Mesendoderm (in vitro differentiated cells): ENCODE measurements around the gene CEP57L1.

Experiments
- DNase-seq: peaks from one replicate; pipeline ENCODE4 v3.0.0; 2013
- H2AK5ac ChIP-seq: 2 replicates; pipeline ENCODE4 v1.6.1; 2013; ENCODE audit warnings: low read length, inconsistent platforms
- H2BK120ac ChIP-seq: 2 replicates; pipeline ENCODE4 v1.6.1; 2013; ENCODE audit warnings: low read depth, mild to moderate bottlenecking, low read length, moderate library complexity, mixed read lengths
- H2BK15ac ChIP-seq: replicated peaks from 2 replicates; pipeline ENCODE4 v1.6.1; 2013; ENCODE audit warnings: low read depth, mild to moderate bottlenecking, moderate library complexity
- H2BK5ac ChIP-seq: 2 replicates; pipeline ENCODE4 v1.6.1; 2013; ENCODE audit warnings: low read length, inconsistent platforms
- H3K18ac ChIP-seq: 2 replicates; pipeline ENCODE4 v1.6.1; 2013; ENCODE audit warnings: mild to moderate bottlenecking, low read length, mixed read lengths
- H3K23ac ChIP-seq: one replicate; pipeline ENCODE4 v1.6.1; 2013; ENCODE audit warnings: low read length
- H3K27ac ChIP-seq: 2 replicates; pipeline ENCODE4 v1.5.1; 2013; ENCODE audit warnings: low read depth, mild to moderate bottlenecking, inconsistent platforms, low read length, moderate library complexity
- H3K27me3 ChIP-seq: 2 replicates; pipeline ENCODE4 v1.6.1; 2013; ENCODE audit warnings: low read length, control low read depth, mild to moderate bottlenecking, inconsistent platforms; ENCODE audit not compliant: insufficient read depth, poor library complexity
- H3K36me3 ChIP-seq: 2 replicates; pipeline ENCODE4 v1.6.1; 2013; ENCODE audit warnings: low read length, inconsistent platforms; ENCODE audit not compliant: control insufficient read depth, insufficient read depth
- H3K4ac ChIP-seq: one replicate; pipeline ENCODE4 v1.6.1; 2013; ENCODE audit warnings: low read depth, mild to moderate bottlenecking, low read length, moderate library complexity
- H3K4me1 ChIP-seq: 2 replicates; pipeline ENCODE4 v1.6.1; 2013; ENCODE audit warnings: low read depth, low read length, inconsistent platforms; ENCODE audit not compliant: control insufficient read depth
- H3K4me2 ChIP-seq: 2 replicates; pipeline ENCODE4 v1.6.1; 2013; ENCODE audit warnings: low read length
- H3K4me3 ChIP-seq: 2 replicates; pipeline ENCODE4 v1.5.1; 2013; ENCODE audit warnings: mild to moderate bottlenecking, low read length
- H3K56ac ChIP-seq: one replicate; pipeline ENCODE4 v1.6.1; 2013; ENCODE audit warnings: low read length
- H3K79me1 ChIP-seq: 2 replicates; pipeline ENCODE4 v1.6.1; 2013; ENCODE audit warnings: low read length, inconsistent platforms
- H3K79me2 ChIP-seq: 2 replicates; pipeline ENCODE4 v1.6.1; 2013; ENCODE audit warnings: mild to moderate bottlenecking, low read length; ENCODE audit not compliant: control insufficient read depth, insufficient read depth
- H3K9ac ChIP-seq: 2 replicates; pipeline ENCODE4 v1.6.1; 2013; ENCODE audit warnings: low read length, inconsistent platforms
- H4K5ac ChIP-seq: one replicate; pipeline ENCODE4 v1.6.1; 2013; ENCODE audit warnings: low read length
- H4K8ac ChIP-seq: one replicate; pipeline ENCODE4 v1.6.1; 2013; ENCODE audit warnings: low read depth, mild to moderate bottlenecking, control low read depth, low read length, moderate library complexity
- whole genome bisulfite sequencing: extraction: QIAGEN DNeasy Blood & Tissue Kit; methylation state at CpG from one replicate; pipeline ENCODE4 v1.1.7; 2013; ENCODE audit warnings: low lambda C conversion rate, missing lambda C conversion rate; ENCODE audit not compliant: insufficient coverage; ENCODE audit errors: extremely low coverage; 5-methylcytosine and 5-hydroxymethylcytosine counted together

Gene CEP57L1

DNA sequence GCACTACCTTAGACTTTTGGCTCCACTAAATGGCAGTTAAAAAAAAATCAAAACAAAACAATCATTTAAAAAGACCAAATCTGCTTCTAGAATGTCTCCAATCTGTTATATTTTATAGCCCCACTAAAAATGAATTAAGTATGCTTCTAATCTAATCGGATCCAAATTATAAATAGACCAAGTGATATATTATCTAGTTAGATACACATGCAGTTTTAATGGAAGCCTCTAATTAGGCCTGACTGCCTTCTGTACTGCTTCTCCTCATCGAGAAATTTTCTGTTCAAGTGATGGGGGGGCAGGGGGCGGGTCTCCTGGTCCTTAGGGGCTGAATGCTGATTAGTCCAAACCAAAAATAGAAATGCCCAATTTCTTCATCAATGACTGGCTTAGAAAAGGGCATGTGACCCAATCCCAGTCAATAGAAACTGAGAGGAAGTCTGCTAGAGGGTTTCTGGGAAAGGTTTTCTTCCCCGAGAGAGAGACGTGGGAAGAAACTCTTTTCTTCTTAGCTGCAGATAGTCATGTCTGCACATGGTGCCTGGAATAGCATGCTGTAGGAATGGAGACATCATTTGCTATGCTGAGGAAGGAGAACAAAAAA lies 7.5 kb upstream of the CEP57L1 start:
- Histone ChIP-seq H3K4me1 (no peaks in the 10 kb centered on the region), H3K4me3 (no peak overlapping the region), H3K9ac (no peak overlapping the region), H4K5ac (no peak overlapping the region), H3K79me1 (peaks cover 4% of the 10 kb centered on the region), H3K56ac (no peak overlapping the region), H2BK5ac (no peak overlapping the region), H2AK5ac (no peak overlapping the region), H3K4ac (no peak overlapping the region), H3K36me3 (no peaks in the 10 kb centered on the region), H3K27ac (no peak overlapping the region), H3K79me2 (no peaks in the 10 kb centered on the region), H3K4me2 (no peak overlapping the region), H3K27me3 (no peaks in the 10 kb centered on the region), H2BK120ac (no peak overlapping the region), H3K23ac (no peak overlapping the region), H4K8ac (no peak overlapping the region), H3K18ac (no peak overlapping the region), H2BK15ac (no peak overlapping the region)
- WGBS: no CpG with 5 or more reads among the region's 5 CpGs
- DNase-seq: no peak

DNA sequence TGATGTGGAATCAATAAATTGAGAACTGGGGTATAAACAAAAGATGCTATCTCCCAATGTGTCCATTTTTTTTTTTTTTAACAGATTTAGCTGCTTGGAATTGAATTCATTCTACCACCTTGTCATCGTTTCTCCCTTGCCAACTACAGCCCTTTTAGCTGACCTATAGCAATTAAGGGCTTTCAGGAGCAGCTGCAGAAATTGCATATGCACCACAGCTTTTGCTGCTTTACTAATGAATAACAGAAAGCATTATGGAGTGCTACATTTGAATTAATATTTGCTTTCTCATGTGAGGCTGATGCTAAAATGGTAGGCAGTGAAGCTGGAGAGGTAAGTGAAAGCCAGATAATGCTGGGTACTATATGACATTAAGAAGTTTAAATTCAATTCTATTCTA lies 6.3 kb upstream of the CEP57L1 start:
- no peak overlapping the region for H3K56ac ChIP-seq
- no CpG with 5 or more reads among the region's 1 CpG for WGBS
- no peak overlapping the region for H3K27ac ChIP-seq
- H3K79me2 ChIP-seq: no peaks in the 10 kb centered on the region
- H3K4me3 ChIP-seq: no peak overlapping the region
- H3K9ac ChIP-seq: no peak overlapping the region
- no peak overlapping the region for H4K8ac ChIP-seq
- no peak overlapping the region for H4K5ac ChIP-seq
- H3K4me1 ChIP-seq: no peaks in the 10 kb centered on the region
- H2AK5ac ChIP-seq: no peak overlapping the region
- H3K79me1 ChIP-seq: peaks cover 4% of the 10 kb centered on the region
- no peak for DNase-seq
- H3K4me2 ChIP-seq: no peak overlapping the region
- H3K18ac ChIP-seq: no peak overlapping the region
- no peak overlapping the region for H3K4ac ChIP-seq
- H3K27me3 ChIP-seq: no peaks in the 10 kb centered on the region
- H2BK15ac ChIP-seq: no peak overlapping the region
- no peak overlapping the region for H2BK5ac ChIP-seq
- H3K23ac ChIP-seq: no peak overlapping the region
- H3K36me3 ChIP-seq: no peaks in the 10 kb centered on the region
- H2BK120ac ChIP-seq: no peak overlapping the region

DNA sequence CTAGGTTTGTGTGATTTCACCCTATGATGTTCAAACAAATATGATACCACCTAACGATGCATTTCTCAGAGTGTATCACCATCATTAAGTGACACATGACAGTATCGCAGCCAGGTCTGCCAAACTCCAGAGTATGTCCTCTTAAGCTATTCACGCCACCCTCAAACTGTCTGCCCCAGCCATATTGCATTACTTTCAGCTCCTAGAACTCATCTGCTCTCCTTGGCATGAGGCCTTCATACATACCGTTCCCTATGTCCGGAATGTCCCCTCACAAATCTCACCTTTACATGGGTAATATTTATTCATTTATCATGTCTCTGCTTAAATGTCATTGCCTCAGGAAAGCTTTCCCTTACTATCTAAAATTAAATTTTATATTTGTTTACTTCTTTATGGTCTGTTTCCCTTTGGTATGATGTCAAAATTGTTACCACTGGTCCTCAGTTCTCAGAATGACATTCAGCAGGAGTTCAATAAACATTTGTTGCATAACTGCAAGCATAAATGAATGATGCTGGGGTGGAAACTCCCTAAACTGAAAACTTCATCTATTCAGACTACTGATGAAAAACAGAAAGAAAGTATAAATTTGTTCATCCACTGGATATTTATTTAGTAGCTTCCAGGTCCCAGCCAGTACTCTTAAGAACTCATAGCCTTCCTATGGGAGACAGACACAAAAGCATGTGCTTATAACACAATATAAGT lies 3.8 kb upstream of the CEP57L1 start:
- no peak overlapping the region for H3K56ac ChIP-seq
- H2BK120ac ChIP-seq: no peak overlapping the region
- no peak overlapping the region for H2BK15ac ChIP-seq
- no peak overlapping the region for H4K5ac ChIP-seq
- no peak overlapping the region for H3K23ac ChIP-seq
- no peaks in the 10 kb centered on the region for H3K79me2 ChIP-seq
- no peak overlapping the region for H2AK5ac ChIP-seq
- no peak overlapping the region for H3K9ac ChIP-seq
- H3K4ac ChIP-seq: no peak overlapping the region
- no peak overlapping the region for H3K4me2 ChIP-seq
- no peak overlapping the region for H3K18ac ChIP-seq
- H3K4me3 ChIP-seq: no peak overlapping the region
- H3K27ac ChIP-seq: no peak overlapping the region
- no peaks in the 10 kb centered on the region for H3K4me1 ChIP-seq
- no CpG with 5 or more reads among the region's 5 CpGs for WGBS
- H3K36me3 ChIP-seq: no peaks in the 10 kb centered on the region
- no peak overlapping the region for H4K8ac ChIP-seq
- no peaks in the 10 kb centered on the region for H3K27me3 ChIP-seq
- peaks cover 4% of the 10 kb centered on the region for H3K79me1 ChIP-seq
- no peak overlapping the region for H2BK5ac ChIP-seq
- DNase-seq: no peak

- Histone ChIP-seq H4K5ac (no peak overlapping the region), H3K79me1 (peaks cover 4% of the 10 kb centered on the region), H3K4me1 (no peaks in the 10 kb centered on the region), H2BK5ac (no peak overlapping the region), H4K8ac (no peak overlapping the region), H3K4ac (no peak overlapping the region), H3K4me2 (no peak overlapping the region), H3K23ac (no peak overlapping the region), H2AK5ac (no peak overlapping the region), H2BK15ac (no peak overlapping the region), H3K18ac (no peak overlapping the region), H3K36me3 (no peaks in the 10 kb centered on the region), H3K56ac (no peak overlapping the region), H3K27me3 (no peaks in the 10 kb centered on the region), H3K27ac (no peak overlapping the region), H3K79me2 (no peaks in the 10 kb centered on the region), H2BK120ac (no peak overlapping the region), H3K9ac (no peak overlapping the region), H3K4me3 (no peak overlapping the region)
- no peak for DNase-seq
- no CpG with 5 or more reads among the region's 1 CpG for WGBS
These were observed 3.2 kb upstream of the CEP57L1 start for GRCh38 chr6:109092074-109092473.

DNA sequence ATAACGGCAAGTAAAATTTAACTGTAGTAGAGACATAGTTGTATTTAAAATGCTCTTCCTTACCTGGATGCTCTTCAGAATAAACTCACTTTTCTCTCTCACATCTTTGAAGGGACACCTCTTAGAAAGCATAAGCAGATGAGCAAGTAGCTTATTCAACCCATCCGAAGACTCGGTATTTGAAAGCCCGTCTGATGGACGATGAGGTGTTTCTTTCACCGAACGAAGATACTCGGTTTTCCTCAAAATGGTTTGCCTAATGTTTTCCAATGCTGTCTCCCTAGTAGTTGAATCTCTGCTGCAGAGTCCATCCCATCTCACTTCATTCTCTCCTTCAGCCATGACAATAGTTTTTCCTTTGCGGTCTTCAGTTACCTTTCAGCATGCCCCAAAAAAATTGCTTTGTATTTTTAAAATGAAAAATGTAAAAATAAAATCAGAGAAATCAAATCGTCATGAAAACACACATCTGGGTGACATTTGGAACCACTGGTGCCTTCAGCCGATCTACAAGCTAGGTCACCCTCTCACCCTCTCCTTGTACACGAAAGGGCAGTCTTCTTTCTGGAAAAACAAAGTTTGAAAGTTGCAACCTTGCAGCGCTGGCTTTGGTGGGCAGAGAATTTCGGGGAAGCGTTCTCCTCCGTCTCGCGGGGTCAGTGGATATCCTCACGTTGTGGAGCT lies 1.4 kb upstream of the CEP57L1 start:
- Histone ChIP-seq H3K18ac (no peak overlapping the region), H3K23ac (peak overlapping the region; percentile 33), H4K5ac (no peak overlapping the region), H2BK120ac (no peak overlapping the region), H2BK5ac (no peak overlapping the region), H3K4me1 (no peaks in the 10 kb centered on the region), H2AK5ac (no peak overlapping the region), H4K8ac (no peak overlapping the region), H3K4me2 (peak overlapping the region; percentile 93), H3K4me3 (peak overlapping the region; percentile 61), H3K9ac (peak overlapping the region; percentile 72), H3K27ac (no peak overlapping the region), H3K56ac (peak overlapping the region; percentile 66), H2BK15ac (no peak overlapping the region), H3K4ac (no peak overlapping the region), H3K36me3 (no peaks in the 10 kb centered on the region), H3K79me2 (no peaks in the 10 kb centered on the region), H3K79me1 (peaks cover 4% of the 10 kb centered on the region), H3K27me3 (no peaks in the 10 kb centered on the region)
- DNase-seq: peak; percentile 23
- WGBS: no CpG with 5 or more reads among the region's 19 CpGs
